ENCODE data around the gene REM2. TPM values are rescaled to one million over a fixed set of nuclear protein-coding genes. Genes with fewer than 3 reads are reported as not detected.

REM2 gene
- polyA plus RNA-seq, 1 donor (not counting 4 experiments of a cell fraction or from before 2014, with no cell fraction given) = 0.05 TPM

DNA sequence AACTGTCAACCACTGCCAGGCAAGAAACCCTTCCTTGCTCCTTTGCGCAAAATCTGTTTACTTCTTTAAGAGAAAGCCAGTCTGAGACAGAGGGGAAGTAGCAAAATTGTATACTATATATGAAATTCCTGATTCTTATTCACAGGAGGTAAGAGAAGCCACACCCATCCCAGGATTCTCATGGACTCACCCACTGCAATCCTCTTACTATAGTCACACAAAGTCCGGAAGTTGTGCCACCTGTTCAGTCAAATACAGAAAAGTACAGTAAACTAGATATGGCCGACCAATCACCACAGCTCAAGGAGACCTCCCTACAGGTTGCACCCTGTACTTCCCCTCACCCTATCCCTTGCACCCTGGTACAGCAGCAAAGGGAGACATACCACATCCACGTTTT, 43.3 kb downstream of the REM2 start:
- peaks cover 34% of the 10 kb centered on the region for H3K79me2 ChIP-seq (ENCODE audit: control insufficient read depth, insufficient read depth, low read length)
- no peaks in the 10 kb centered on the region for H3K27me3 ChIP-seq (ENCODE audit: control insufficient read depth, extremely low read depth, insufficient read depth, low read length)
- H3K36me3 ChIP-seq (ENCODE audit: control insufficient read depth in 2 of 2, extremely low read depth in 1 of 2, insufficient read depth in 2 of 2, low read length in 2 of 2) = peaks cover 15 to 43% of the 10 kb centered on the region in 2 experiments
- H3K4me2 ChIP-seq (ENCODE audit: control insufficient read depth, extremely low read depth, insufficient read depth, low read depth, low read length) = peak overlapping the region; percentile 79
- DNase-seq (ENCODE audit: low read depth, low spot score) = peak; percentile 83
- no peaks in the 10 kb centered on the region for H3K9me3 ChIP-seq (ENCODE audit: control insufficient read depth, low read depth, low read length)
- H3K4me3 ChIP-seq (ENCODE audit: control insufficient read depth in 2 of 3, extremely low read depth in 1 of 3, insufficient read depth in 2 of 3, low read depth in 1 of 3, low read length in 3 of 3) = peak overlapping the region; percentile 0 to 61 (median 41)
- peak overlapping the region; percentile 54 for H3K9ac ChIP-seq (ENCODE audit: control insufficient read depth, extremely low read depth, insufficient read depth, low read length)
- peaks cover 51% of the 10 kb centered on the region for H3K4me1 ChIP-seq (ENCODE audit: control insufficient read depth, extremely low read depth, insufficient read depth, low read length)
- no peaks in the 10 kb centered on the region for H4K20me1 ChIP-seq (ENCODE audit: control insufficient read depth, extremely low read depth, insufficient read depth, low read length)
- TF ChIP-seq EZH2 (IDR thresholded peaks at IDR 0.05; ENCODE audit: low read length) = no peak
- TF ChIP-seq, protein P1, sequence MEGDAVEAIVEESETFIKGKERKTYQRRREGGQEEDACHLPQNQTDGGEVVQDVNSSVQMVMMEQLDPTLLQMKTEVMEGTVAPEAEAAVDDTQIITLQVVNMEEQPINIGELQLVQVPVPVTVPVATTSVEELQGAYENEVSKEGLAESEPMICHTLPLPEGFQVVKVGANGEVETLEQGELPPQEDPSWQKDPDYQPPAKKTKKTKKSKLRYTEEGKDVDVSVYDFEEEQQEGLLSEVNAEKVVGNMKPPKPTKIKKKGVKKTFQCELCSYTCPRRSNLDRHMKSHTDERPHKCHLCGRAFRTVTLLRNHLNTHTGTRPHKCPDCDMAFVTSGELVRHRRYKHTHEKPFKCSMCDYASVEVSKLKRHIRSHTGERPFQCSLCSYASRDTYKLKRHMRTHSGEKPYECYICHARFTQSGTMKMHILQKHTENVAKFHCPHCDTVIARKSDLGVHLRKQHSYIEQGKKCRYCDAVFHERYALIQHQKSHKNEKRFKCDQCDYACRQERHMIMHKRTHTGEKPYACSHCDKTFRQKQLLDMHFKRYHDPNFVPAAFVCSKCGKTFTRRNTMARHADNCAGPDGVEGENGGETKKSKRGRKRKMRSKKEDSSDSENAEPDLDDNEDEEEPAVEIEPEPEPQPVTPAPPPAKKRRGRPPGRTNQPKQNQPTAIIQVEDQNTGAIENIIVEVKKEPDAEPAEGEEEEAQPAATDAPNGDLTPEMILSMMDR (optimal IDR thresholded peaks at IDR 0.05 in 1 of 3, IDR thresholded peaks at IDR 0.05 in 1 of 3, conservative IDR thresholded peaks at IDR 0.05 in 1 of 3; ENCODE audit: extremely low read depth in 1 of 3, insufficient read depth in 2 of 3, low read length in 3 of 3) = no peak
- FAIRE-seq = no peak
- peaks cover 2% of the 10 kb centered on the region for H3K9me1 ChIP-seq (ENCODE audit: control insufficient read depth, extremely low read depth, insufficient read depth, low read length)
- peak overlapping the region; percentile 87 for H3K27ac ChIP-seq (ENCODE audit: control insufficient read depth, insufficient read depth, low read length)
- H2AFZ ChIP-seq (ENCODE audit: control insufficient read depth, low read length) = no peak overlapping the region
- dilution Hi-C loops (cut with MboI; ENCODE audit: extremely low pct_ligation_motif_present, low sequenced_read_pairs) = no loop called here

GRCh38 chr14:22928237-22929103, 45.4 kb downstream of the REM2 start:
- FAIRE-seq = no peak
- Histone ChIP-seq H3K4me2 (ENCODE audit: control insufficient read depth, extremely low read depth, insufficient read depth, low read depth, low read length) (peak overlapping the region; percentile 98), H3K36me3 (ENCODE audit: control insufficient read depth in 2 of 2, extremely low read depth in 1 of 2, insufficient read depth in 2 of 2, low read length in 2 of 2) (peaks cover 12 to 29% of the 10 kb centered on the region in 2 experiments), H4K20me1 (ENCODE audit: control insufficient read depth, extremely low read depth, insufficient read depth, low read length) (no peaks in the 10 kb centered on the region), H3K27ac (ENCODE audit: control insufficient read depth, insufficient read depth, low read length) (peak overlapping the region; percentile 94), H3K9me3 (ENCODE audit: control insufficient read depth, low read depth, low read length) (no peaks in the 10 kb centered on the region), H3K79me2 (ENCODE audit: control insufficient read depth, insufficient read depth, low read length) (peaks cover 34% of the 10 kb centered on the region), H3K9me1 (ENCODE audit: control insufficient read depth, extremely low read depth, insufficient read depth, low read length) (no peaks in the 10 kb centered on the region), H2AFZ (ENCODE audit: control insufficient read depth, low read length) (peak overlapping the region; percentile 94), H3K9ac (ENCODE audit: control insufficient read depth, extremely low read depth, insufficient read depth, low read length) (peak overlapping the region; percentile 98), H3K27me3 (ENCODE audit: control insufficient read depth, extremely low read depth, insufficient read depth, low read length) (no peaks in the 10 kb centered on the region), H3K4me1 (ENCODE audit: control insufficient read depth, extremely low read depth, insufficient read depth, low read length) (peaks cover 36% of the 10 kb centered on the region), H3K4me3 (ENCODE audit: control insufficient read depth in 2 of 3, extremely low read depth in 1 of 3, insufficient read depth in 2 of 3, low read depth in 1 of 3, low read length in 3 of 3) (peak overlapping the region; percentile 95 to 98 (median 95))
- dilution Hi-C loops (cut with MboI; ENCODE audit: extremely low pct_ligation_motif_present, low sequenced_read_pairs) = no loop called here
- TF ChIP-seq, protein P1 (optimal IDR thresholded peaks at IDR 0.05 in 1 of 3, IDR thresholded peaks at IDR 0.05 in 1 of 3, conservative IDR thresholded peaks at IDR 0.05 in 1 of 3; ENCODE audit: extremely low read depth in 1 of 3, insufficient read depth in 2 of 3, low read length in 3 of 3) = no peak
- no peak for TF ChIP-seq EZH2 (IDR thresholded peaks at IDR 0.05; ENCODE audit: low read length)
- DNase-seq (ENCODE audit: low read depth, low spot score) = no peak
